GM23338 (cell line): ENCODE results near the gene EZR. TPM values are rescaled to one million over a fixed set of nuclear protein-coding genes. Genes with fewer than 3 reads are reported as not detected.

Experiments used
- ATAC-seq: fragments of 200-7000 bp; cut with Tn5 transposase; 3 replicates; pipeline ENCODE4 v1.9.1; 2020
- DNase-seq: peaks from one replicate; pipeline ENCODE4 v3.0.0-alpha.2; 2015; ENCODE audit warnings: low spot score
- H2AFZ ChIP-seq: fragments of 200-600 bp; sonication (generic); 2 replicates; pipeline ENCODE4 v1.8.0; 2016; ENCODE audit warnings: antibody characterized with exemption, mild to moderate bottlenecking, moderate library complexity
- H3F3A ChIP-seq: fragments of 200-600 bp; sonication (generic); replicated peaks from 2 replicates; pipeline ENCODE4 v1.8.0; 2017; ENCODE audit warnings: antibody characterized with exemption, mixed run types, low read depth
- H3K27ac ChIP-seq: fragments of 200-600 bp; sonication (generic); 2 replicates; pipeline ENCODE4 v1.6.1; 2016; ENCODE audit warnings: low read depth
- H3K27me3 ChIP-seq: fragments of 200-600 bp; sonication (generic); 2 replicates; pipeline ENCODE4 v1.8.0; 2016; ENCODE audit warnings: mild to moderate bottlenecking, mixed run types, moderate library complexity; ENCODE audit not compliant: insufficient read depth
- H3K36me3 ChIP-seq: fragments of 200-600 bp; sonication (generic); 2 replicates; pipeline ENCODE4 v1.8.0; 2016; ENCODE audit warnings: mild to moderate bottlenecking; ENCODE audit not compliant: insufficient read depth
- H3K4me1 ChIP-seq: fragments of 200-600 bp; sonication (generic); 2 replicates; pipeline ENCODE4 v1.8.0; 2016; ENCODE audit warnings: mild to moderate bottlenecking, moderate library complexity; ENCODE audit not compliant: insufficient read depth
- H3K4me2 ChIP-seq: fragments of 200-600 bp; sonication (generic); 2 replicates; pipeline ENCODE4 v1.7.1; 2017; ENCODE audit warnings: mixed run types
- H3K4me3 ChIP-seq: fragments of 200-600 bp; sonication (generic); 2 replicates; pipeline ENCODE4 v1.6.1; 2016; ENCODE audit warnings: mixed run types
- H3K79me2 ChIP-seq: fragments of 200-600 bp; sonication (generic); replicated peaks from 2 replicates; pipeline ENCODE4 v1.8.0; 2017; ENCODE audit warnings: mild to moderate bottlenecking; ENCODE audit not compliant: insufficient read depth
- H3K9me2 ChIP-seq: fragments of 200-600 bp; sonication (generic); 2 replicates; pipeline ENCODE4 v1.8.0; 2017; ENCODE audit not compliant: insufficient read depth
- H4K20me1 ChIP-seq: fragments of 200-600 bp; sonication (generic); replicated peaks from 2 replicates; pipeline ENCODE4 v1.8.0; 2017; ENCODE audit warnings: mild to moderate bottlenecking; ENCODE audit not compliant: insufficient read depth
- H3K27ac Mint-ChIP-seq: 2 replicates; pipeline ENCODE4 v1.8.0; 2020; ENCODE audit warnings: inconsistent platforms, mild to moderate bottlenecking, moderate library complexity, mixed read lengths
- H3K27me3 Mint-ChIP-seq: 3 replicates; pipeline ENCODE4 v1.8.0; 2022; ENCODE audit warnings: low read depth, mild to moderate bottlenecking, moderate library complexity, mixed read lengths, inconsistent platforms; ENCODE audit not compliant: insufficient read depth, poor library complexity
- H3K36me3 Mint-ChIP-seq: 3 replicates; pipeline ENCODE4 v1.8.0; 2021; ENCODE audit warnings: low read depth, mild to moderate bottlenecking, inconsistent platforms, moderate library complexity, mixed read lengths
- H3K4me1 Mint-ChIP-seq: 3 replicates; pipeline ENCODE4 v1.8.0; 2020; ENCODE audit warnings: mild to moderate bottlenecking, inconsistent platforms, mixed read lengths
- H3K4me3 Mint-ChIP-seq: 3 replicates; pipeline ENCODE4 v1.8.0; 2021; ENCODE audit warnings: moderate library complexity, mild to moderate bottlenecking, inconsistent platforms, mixed read lengths
- H3K9me3 Mint-ChIP-seq: 3 replicates; pipeline ENCODE4 v1.8.0; 2020; ENCODE audit warnings: moderate library complexity, mild to moderate bottlenecking, inconsistent platforms, mixed read lengths
- CREB1 ChIP-seq: fragments of 250-450 bp; sonication (Bioruptor Pico); IDR thresholded peaks from 2 replicates; pipeline ENCODE4 v1.5.0; 2020; ENCODE audit warnings: low read depth, mild to moderate bottlenecking, moderate library complexity
- EZH2 ChIP-seq: fragments of 200-600 bp; sonication (generic); IDR thresholded peaks from one replicate; pipeline ENCODE4 v1.8.0; 2017; ENCODE audit warnings: antibody characterized with exemption, mild to moderate bottlenecking, low read depth; ENCODE audit not compliant: unreplicated experiment
- EZH2phosphoT487 ChIP-seq: fragments of 200-600 bp; sonication (generic); IDR thresholded peaks from one replicate; pipeline ENCODE4 v1.8.1; 2018; ENCODE audit warnings: antibody characterized with exemption; ENCODE audit not compliant: unreplicated experiment
- JUNB ChIP-seq: IDR thresholded peaks from one replicate; pipeline ENCODE4 v1.6.1; 2016; ENCODE audit warnings: antibody characterized with exemption; ENCODE audit not compliant: unreplicated experiment
- NANOG ChIP-seq: IDR thresholded peaks from 2 replicates; pipeline ENCODE4 v1.6.1; 2016; ENCODE audit warnings: antibody characterized with exemption, borderline replicate concordance
- POLR2AphosphoS5 ChIP-seq: IDR thresholded peaks from 2 replicates; pipeline ENCODE4 v1.6.1; 2016; ENCODE audit warnings: antibody characterized with exemption, low read depth
- STAT1 ChIP-seq: IDR thresholded peaks from one replicate; pipeline ENCODE4 v1.6.1; 2016; ENCODE audit warnings: antibody characterized with exemption; ENCODE audit not compliant: unreplicated experiment
- ZNF114 ChIP-seq: fragments of 250-450 bp; sonication (Bioruptor Pico); IDR thresholded peaks from 2 replicates; pipeline ENCODE4 v1.5.0; 2020; ENCODE audit warnings: mild to moderate bottlenecking, moderate library complexity
- ZNF331 ChIP-seq: fragments of 250-450 bp; sonication (Bioruptor Pico); IDR thresholded peaks from 2 replicates; pipeline ENCODE4 v1.5.0; 2020; ENCODE audit warnings: low read depth, mild to moderate bottlenecking, moderate library complexity
- polyA plus RNA-seq: library from polyadenylated mRNA; unstranded; fragments of >200 nt; fragmentation: Nextera tagmentation; extraction: Ambion mirVana; gene quantifications from 2 replicates; pipeline ENCODE4 v1.2.1, GENCODE V29; 2016
- total RNA-seq: library from RNA; depleted of rRNA; stranded (reverse); fragments of >200 nt; shearing (Covaris generic); gene quantifications from 2 replicates; pipeline ENCODE4 v1.2.3, GENCODE V29; 2014
- TF ChIP-seq, protein P1 (sequence below): IDR thresholded peaks from 2 replicates; pipeline ENCODE4 v1.6.1; 2016; ENCODE audit warnings: antibody characterized with exemption
- TF ChIP-seq, protein P2 (sequence below): fragments of 250-450 bp; sonication (Bioruptor Pico); IDR thresholded peaks from 2 replicates; pipeline ENCODE4 v1.5.0; 2020; ENCODE audit warnings: mild to moderate bottlenecking, moderate library complexity
- TF ChIP-seq, protein P3 (sequence below): IDR thresholded peaks from one replicate; pipeline ENCODE4 v1.6.1; 2018; ENCODE audit warnings: antibody characterized with exemption; ENCODE audit not compliant: unreplicated experiment
- TF ChIP-seq, protein P4 (sequence below), 2 experiments: fragments of 200-600 bp in 1 of 2; sonication (generic) in 1 of 2; conservative IDR thresholded peaks; 2 replicates each; pipeline versions ENCODE4 v1.5.1 to v1.6.1; 2016 to 2017; ENCODE audit warnings: antibody characterized with exemption in 2 of 2, low read depth in 2 of 2, mild to moderate bottlenecking in 2 of 2, moderate library complexity in 1 of 2

Gene EZR
- total and polyA plus RNA-seq, 2 experiments from 2014 or later = 199 to 208 TPM

DNA sequence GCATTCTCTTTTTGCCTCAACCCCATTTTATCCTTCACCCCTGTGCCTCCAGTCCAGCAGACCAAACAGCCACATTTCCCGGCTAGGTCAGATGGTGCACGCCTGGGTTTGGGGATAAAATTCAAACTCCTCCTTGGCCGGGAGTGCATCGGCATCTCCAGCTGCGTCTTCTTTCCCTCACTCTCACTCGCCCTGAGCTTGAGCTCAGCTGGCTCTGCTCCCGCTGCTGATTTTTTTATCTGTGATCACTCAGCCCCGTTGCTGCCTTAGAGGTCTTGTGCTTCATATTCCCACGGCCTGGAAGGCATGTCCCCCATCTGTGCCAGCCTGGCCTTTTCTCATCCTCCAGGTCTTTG lies 6.8 kb upstream of the EZR start:
- H4K20me1 ChIP-seq = no peaks in the 10 kb centered on the region
- Mint-ChIP-seq H3K4me3 (no peak overlapping the region; the same call in 2 of the 3 replicates), H3K36me3 (peaks cover 3% of the 10 kb centered on the region; the same call in 1 of the 3 replicates)

More for the DNA sequence above, 6.8 kb upstream of the EZR start:
- H3K27ac Mint-ChIP-seq = no peak overlapping the region
- Histone ChIP-seq H3F3A (no peaks in the 10 kb centered on the region), H3K27ac (no peak overlapping the region), H3K4me3 (no peak overlapping the region), H3K79me2 (no peaks in the 10 kb centered on the region), H3K36me3 (no peaks in the 10 kb centered on the region), H3K4me2 (no peak overlapping the region), H3K4me1 (peaks cover 13% of the 10 kb centered on the region; the same call in 1 of the 2 replicates), H2AFZ (peak overlapping the region; percentile 93), H3K9me2 (no peaks in the 10 kb centered on the region), H3K27me3 (no peaks in the 10 kb centered on the region)
- no peaks in the 10 kb centered on the region; the same call in 2 of the 3 replicates for H3K9me3 Mint-ChIP-seq
- DNase-seq = no peak
- H3K27me3 Mint-ChIP-seq = peaks cover 7% of the 10 kb centered on the region
- TF ChIP-seq JUNB (no peak), ZNF114 (no peak), CREB1 (no peak), EZH2phosphoT487 (no peak), STAT1 (no peak), ZNF331 (no peak), NANOG (no peak), POLR2AphosphoS5 (no peak), EZH2 (no peak)
- TF ChIP-seq, protein P1, sequence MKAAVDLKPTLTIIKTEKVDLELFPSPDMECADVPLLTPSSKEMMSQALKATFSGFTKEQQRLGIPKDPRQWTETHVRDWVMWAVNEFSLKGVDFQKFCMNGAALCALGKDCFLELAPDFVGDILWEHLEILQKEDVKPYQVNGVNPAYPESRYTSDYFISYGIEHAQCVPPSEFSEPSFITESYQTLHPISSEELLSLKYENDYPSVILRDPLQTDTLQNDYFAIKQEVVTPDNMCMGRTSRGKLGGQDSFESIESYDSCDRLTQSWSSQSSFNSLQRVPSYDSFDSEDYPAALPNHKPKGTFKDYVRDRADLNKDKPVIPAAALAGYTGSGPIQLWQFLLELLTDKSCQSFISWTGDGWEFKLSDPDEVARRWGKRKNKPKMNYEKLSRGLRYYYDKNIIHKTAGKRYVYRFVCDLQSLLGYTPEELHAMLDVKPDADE = no peak
- TF ChIP-seq, protein P2, sequence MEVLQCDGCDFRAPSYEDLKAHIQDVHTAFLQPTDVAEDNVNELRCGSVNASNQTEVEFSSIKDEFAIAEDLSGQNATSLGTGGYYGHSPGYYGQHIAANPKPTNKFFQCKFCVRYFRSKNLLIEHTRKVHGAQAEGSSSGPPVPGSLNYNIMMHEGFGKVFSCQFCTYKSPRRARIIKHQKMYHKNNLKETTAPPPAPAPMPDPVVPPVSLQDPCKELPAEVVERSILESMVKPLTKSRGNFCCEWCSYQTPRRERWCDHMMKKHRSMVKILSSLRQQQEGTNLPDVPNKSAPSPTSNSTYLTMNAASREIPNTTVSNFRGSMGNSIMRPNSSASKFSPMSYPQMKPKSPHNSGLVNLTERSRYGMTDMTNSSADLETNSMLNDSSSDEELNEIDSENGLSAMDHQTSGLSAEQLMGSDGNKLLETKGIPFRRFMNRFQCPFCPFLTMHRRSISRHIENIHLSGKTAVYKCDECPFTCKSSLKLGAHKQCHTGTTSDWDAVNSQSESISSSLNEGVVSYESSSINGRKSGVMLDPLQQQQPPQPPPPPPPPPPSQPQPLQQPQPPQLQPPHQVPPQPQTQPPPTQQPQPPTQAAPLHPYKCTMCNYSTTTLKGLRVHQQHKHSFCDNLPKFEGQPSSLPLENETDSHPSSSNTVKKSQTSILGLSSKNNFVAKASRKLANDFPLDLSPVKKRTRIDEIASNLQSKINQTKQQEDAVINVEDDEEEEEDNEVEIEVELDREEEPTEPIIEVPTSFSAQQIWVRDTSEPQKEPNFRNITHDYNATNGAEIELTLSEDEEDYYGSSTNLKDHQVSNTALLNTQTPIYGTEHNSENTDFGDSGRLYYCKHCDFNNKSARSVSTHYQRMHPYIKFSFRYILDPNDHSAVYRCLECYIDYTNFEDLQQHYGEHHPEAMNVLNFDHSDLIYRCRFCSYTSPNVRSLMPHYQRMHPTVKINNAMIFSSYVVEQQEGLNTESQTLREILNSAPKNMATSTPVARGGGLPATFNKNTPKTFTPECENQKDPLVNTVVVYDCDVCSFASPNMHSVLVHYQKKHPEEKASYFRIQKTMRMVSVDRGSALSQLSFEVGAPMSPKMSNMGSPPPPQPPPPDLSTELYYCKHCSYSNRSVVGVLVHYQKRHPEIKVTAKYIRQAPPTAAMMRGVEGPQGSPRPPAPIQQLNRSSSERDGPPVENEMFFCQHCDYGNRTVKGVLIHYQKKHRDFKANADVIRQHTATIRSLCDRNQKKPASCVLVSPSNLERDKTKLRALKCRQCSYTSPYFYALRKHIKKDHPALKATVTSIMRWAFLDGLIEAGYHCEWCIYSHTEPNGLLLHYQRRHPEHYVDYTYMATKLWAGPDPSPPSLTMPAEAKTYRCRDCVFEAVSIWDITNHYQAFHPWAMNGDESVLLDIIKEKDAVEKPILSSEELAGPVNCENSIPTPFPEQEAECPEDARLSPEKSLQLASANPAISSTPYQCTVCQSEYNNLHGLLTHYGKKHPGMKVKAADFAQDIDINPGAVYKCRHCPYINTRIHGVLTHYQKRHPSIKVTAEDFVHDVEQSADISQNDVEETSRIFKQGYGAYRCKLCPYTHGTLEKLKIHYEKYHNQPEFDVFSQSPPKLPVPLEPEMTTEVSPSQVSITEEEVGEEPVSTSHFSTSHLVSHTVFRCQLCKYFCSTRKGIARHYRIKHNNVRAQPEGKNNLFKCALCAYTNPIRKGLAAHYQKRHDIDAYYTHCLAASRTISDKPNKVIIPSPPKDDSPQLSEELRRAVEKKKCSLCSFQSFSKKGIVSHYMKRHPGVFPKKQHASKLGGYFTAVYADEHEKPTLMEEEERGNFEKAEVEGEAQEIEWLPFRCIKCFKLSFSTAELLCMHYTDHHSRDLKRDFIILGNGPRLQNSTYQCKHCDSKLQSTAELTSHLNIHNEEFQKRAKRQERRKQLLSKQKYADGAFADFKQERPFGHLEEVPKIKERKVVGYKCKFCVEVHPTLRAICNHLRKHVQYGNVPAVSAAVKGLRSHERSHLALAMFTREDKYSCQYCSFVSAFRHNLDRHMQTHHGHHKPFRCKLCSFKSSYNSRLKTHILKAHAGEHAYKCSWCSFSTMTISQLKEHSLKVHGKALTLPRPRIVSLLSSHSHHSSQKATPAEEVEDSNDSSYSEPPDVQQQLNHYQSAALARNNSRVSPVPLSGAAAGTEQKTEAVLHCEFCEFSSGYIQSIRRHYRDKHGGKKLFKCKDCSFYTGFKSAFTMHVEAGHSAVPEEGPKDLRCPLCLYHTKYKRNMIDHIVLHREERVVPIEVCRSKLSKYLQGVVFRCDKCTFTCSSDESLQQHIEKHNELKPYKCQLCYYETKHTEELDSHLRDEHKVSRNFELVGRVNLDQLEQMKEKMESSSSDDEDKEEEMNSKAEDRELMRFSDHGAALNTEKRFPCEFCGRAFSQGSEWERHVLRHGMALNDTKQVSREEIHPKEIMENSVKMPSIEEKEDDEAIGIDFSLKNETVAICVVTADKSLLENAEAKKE (CRISPR knock-in tag) = no peak
- TF ChIP-seq, protein P3, sequence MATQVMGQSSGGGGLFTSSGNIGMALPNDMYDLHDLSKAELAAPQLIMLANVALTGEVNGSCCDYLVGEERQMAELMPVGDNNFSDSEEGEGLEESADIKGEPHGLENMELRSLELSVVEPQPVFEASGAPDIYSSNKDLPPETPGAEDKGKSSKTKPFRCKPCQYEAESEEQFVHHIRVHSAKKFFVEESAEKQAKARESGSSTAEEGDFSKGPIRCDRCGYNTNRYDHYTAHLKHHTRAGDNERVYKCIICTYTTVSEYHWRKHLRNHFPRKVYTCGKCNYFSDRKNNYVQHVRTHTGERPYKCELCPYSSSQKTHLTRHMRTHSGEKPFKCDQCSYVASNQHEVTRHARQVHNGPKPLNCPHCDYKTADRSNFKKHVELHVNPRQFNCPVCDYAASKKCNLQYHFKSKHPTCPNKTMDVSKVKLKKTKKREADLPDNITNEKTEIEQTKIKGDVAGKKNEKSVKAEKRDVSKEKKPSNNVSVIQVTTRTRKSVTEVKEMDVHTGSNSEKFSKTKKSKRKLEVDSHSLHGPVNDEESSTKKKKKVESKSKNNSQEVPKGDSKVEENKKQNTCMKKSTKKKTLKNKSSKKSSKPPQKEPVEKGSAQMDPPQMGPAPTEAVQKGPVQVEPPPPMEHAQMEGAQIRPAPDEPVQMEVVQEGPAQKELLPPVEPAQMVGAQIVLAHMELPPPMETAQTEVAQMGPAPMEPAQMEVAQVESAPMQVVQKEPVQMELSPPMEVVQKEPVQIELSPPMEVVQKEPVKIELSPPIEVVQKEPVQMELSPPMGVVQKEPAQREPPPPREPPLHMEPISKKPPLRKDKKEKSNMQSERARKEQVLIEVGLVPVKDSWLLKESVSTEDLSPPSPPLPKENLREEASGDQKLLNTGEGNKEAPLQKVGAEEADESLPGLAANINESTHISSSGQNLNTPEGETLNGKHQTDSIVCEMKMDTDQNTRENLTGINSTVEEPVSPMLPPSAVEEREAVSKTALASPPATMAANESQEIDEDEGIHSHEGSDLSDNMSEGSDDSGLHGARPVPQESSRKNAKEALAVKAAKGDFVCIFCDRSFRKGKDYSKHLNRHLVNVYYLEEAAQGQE = no peak
- TF ChIP-seq, protein P4, sequence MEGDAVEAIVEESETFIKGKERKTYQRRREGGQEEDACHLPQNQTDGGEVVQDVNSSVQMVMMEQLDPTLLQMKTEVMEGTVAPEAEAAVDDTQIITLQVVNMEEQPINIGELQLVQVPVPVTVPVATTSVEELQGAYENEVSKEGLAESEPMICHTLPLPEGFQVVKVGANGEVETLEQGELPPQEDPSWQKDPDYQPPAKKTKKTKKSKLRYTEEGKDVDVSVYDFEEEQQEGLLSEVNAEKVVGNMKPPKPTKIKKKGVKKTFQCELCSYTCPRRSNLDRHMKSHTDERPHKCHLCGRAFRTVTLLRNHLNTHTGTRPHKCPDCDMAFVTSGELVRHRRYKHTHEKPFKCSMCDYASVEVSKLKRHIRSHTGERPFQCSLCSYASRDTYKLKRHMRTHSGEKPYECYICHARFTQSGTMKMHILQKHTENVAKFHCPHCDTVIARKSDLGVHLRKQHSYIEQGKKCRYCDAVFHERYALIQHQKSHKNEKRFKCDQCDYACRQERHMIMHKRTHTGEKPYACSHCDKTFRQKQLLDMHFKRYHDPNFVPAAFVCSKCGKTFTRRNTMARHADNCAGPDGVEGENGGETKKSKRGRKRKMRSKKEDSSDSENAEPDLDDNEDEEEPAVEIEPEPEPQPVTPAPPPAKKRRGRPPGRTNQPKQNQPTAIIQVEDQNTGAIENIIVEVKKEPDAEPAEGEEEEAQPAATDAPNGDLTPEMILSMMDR (conservative IDR thresholded peaks at IDR 0.05; ENCODE audit: low read depth in 2 of 2) = no peak
- peak; percentile 32; the same call in 2 of the 3 replicates for ATAC-seq
- peaks cover 13% of the 10 kb centered on the region for H3K4me1 Mint-ChIP-seq
